Type B pancreatic cell (in vitro differentiated cells): ENCODE data around the gene TIMP1. TPM values are rescaled to one million over a fixed set of nuclear protein-coding genes. Genes with fewer than 3 reads are reported as not detected.

Experiments
- DNase-seq: peaks from one replicate; pipeline ENCODE4 v3.0.0; 2021; ENCODE audit warnings: mixed read lengths; ENCODE audit not compliant: unreplicated experiment; ENCODE audit errors: extremely low spot score
- H3K27ac Mint-ChIP-seq: 2 replicates; pipeline ENCODE4 v1.8.0; 2021; ENCODE audit warnings: mild to moderate bottlenecking, mixed read lengths
- H3K27me3 Mint-ChIP-seq: 2 replicates; pipeline ENCODE4 v1.8.0; 2021; ENCODE audit warnings: mixed read lengths
- H3K36me3 Mint-ChIP-seq: 2 replicates; pipeline ENCODE4 v1.8.0; 2021; ENCODE audit warnings: mixed read lengths
- H3K4me1 Mint-ChIP-seq: one replicate; pipeline ENCODE4 v1.8.0; 2021; ENCODE audit warnings: mixed read lengths; ENCODE audit not compliant: unreplicated experiment
- H3K4me3 Mint-ChIP-seq: 2 replicates; pipeline ENCODE4 v1.8.0; 2021; ENCODE audit warnings: mild to moderate bottlenecking, mixed read lengths
- H3K9me3 Mint-ChIP-seq: 2 replicates; pipeline ENCODE4 v1.8.0; 2021; ENCODE audit warnings: mixed read lengths
- CTCF ChIP-seq: fragments of 200-600 bp; sonication (generic); conservative IDR thresholded peaks from 2 replicates; pipeline ENCODE4 v1.5.0; 2021; ENCODE audit warnings: antibody characterized with exemption, mild to moderate bottlenecking
- long read RNA-seq: library from polyadenylated mRNA; unstranded; transcript quantifications from one replicate; pipeline ENCODE4 v2.0.0, GENCODE V29; 2020
- total RNA-seq: library from RNA; stranded (reverse); gene quantifications from 2 replicates; pipeline ENCODE4 v1.2.1, GENCODE V29; 2021; ENCODE audit warnings: low replicate concordance

TIMP1 gene
- 31.8 and 95.4 TPM in 2 replicates for total RNA-seq
- long read RNA-seq, partial matches to known transcripts = 0 of 3 reads
- long read RNA-seq, other reads (novel, unspliced or antisense) = 0 of 3 reads

- Mint-ChIP-seq H3K27ac (peak within 1 kb of the TSS; percentile 10), H3K4me3 (peak within 1 kb of the TSS; percentile 71), H3K36me3 (peaks cover 9% of the 10 kb centered on the region), H3K4me1 (peaks cover 11% of the 10 kb centered on the region), H3K9me3 (no peaks in the 10 kb centered on the region), H3K27me3 (peaks cover 4% of the 10 kb centered on the region)
- no peak for TF ChIP-seq CTCF
- DNase-seq = peak; percentile 81
These were observed at the start of gene TIMP1 for GRCh38 chrX:47581731-47582647. TSS of gene TIMP1 (plus strand) at chrX:47582436. CDS start at chrX:47583416, 980 bp downstream.

DNA sequence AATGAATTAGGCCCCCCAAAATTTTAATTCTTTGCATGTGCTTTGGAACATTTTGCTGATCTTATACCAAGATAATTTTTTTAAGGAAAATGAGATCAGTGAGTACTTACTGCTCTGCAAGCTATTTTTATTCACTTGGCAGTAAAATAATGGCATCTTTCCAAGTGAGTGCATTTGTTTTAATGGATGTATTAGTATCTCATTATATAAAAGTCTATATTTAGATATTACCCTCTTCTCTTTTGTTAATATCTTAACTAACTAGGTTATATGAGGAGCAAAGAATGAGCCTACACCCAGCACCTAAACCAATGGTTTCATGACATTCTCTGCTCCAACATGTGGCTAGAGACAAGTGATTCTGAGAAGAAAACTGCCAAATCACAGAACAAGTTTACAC, 42.4 kb upstream of the TIMP1 start:
- no peak overlapping the region for H3K27ac Mint-ChIP-seq
- no peaks in the 10 kb centered on the region for H3K9me3 Mint-ChIP-seq
- no peak overlapping the region for H3K4me3 Mint-ChIP-seq
- H3K27me3 Mint-ChIP-seq = no peaks in the 10 kb centered on the region
- TF ChIP-seq CTCF = no peak
- no peaks in the 10 kb centered on the region for H3K36me3 Mint-ChIP-seq
- no peak for DNase-seq
- peaks cover 6% of the 10 kb centered on the region for H3K4me1 Mint-ChIP-seq

DNA sequence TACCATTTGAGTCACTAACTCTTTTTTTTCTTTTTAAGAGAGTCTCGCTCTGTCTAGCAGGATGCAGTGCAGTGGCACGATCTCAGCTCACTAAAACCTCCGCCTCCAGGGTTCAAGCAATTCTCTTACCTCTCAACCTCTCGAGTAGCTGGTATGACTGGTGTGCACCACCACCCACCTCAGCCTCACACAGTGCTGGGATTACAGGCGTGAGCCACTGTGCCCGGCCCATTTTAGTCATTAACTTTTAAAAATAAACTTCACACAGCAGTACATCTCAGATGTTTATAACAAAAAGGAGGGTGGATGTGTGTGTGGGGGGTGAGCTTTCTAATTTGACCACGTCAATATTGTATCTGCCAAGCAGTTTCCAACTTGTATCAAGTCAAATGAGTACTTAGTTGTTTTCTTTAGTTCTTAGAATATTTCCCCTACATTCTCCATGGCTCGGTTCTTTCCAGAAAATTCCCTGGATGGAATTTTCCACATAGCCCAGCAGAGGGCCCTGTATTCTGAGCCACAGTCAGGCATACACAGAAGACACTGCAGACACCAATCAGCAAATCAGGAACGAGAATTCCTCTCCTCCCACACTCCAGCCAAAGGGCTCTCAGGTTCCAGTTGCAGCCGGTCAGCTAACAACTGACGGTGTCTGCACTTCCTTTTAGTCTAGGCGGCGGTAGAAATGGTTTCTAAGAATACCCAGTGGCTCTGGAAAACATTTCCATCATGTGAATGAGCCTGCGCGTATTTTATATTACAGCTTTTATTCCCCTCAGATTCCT, 41.3 kb upstream of the TIMP1 start:
- peaks cover 6% of the 10 kb centered on the region for H3K4me1 Mint-ChIP-seq
- peak overlapping the region; percentile 59 for H3K4me3 Mint-ChIP-seq
- H3K9me3 Mint-ChIP-seq = no peaks in the 10 kb centered on the region
- no peaks in the 10 kb centered on the region for H3K27me3 Mint-ChIP-seq
- TF ChIP-seq CTCF = peak; percentile 73
- DNase-seq = no peak
- H3K27ac Mint-ChIP-seq = peak overlapping the region; percentile 73
- H3K36me3 Mint-ChIP-seq = no peaks in the 10 kb centered on the region

- Mint-ChIP-seq H3K36me3 (no peaks in the 10 kb centered on the region), H3K4me1 (peaks cover 6% of the 10 kb centered on the region), H3K27ac (no peak overlapping the region), H3K9me3 (no peaks in the 10 kb centered on the region), H3K27me3 (no peaks in the 10 kb centered on the region), H3K4me3 (no peak overlapping the region)
- no peak for DNase-seq
- no peak for TF ChIP-seq CTCF
These were observed 38.7 kb upstream of the TIMP1 start for GRCh38 chrX:47543496-47543895.

DNA sequence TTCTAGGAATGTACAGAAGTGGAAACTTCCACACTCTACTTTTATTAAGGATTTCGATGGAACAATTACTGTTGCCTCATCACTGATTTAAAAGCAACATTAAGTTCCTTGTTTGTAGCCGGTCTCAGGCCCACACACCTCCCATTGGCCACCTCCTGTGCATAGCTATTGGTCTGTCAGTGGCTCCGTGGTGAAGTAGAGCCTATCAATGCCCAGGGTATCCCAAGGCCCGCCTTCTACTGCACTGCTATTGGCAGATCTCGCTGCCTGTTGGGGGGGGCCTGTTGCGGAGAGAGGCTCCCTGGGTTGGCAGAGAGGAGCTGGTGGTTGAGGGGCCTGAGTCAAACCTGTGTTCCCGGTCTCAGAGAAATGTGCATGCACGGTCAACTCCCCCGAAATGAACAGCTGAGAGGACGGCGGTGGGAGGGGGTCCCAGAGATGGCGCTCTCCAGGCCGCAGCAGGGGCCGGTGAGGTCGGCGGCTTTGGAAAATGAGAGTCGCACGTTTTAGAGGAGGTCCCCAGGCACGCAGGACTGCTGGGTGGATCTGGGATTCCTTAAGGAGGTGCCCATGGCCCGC, 26.1 kb upstream of the TIMP1 start:
- H3K9me3 Mint-ChIP-seq = no peaks in the 10 kb centered on the region
- peak; percentile 81 for DNase-seq

More for the DNA sequence above, 26.1 kb upstream of the TIMP1 start:
- TF ChIP-seq CTCF = no peak
- no peaks in the 10 kb centered on the region for H3K27me3 Mint-ChIP-seq
- H3K27ac Mint-ChIP-seq = peak overlapping the region; percentile 90
- H3K4me3 Mint-ChIP-seq = peak overlapping the region; percentile 93
- peaks cover 23% of the 10 kb centered on the region for H3K4me1 Mint-ChIP-seq
- H3K36me3 Mint-ChIP-seq = no peaks in the 10 kb centered on the region
